Left lung (tissue), 10 donors: ENCODE data around the gene KLF13. TPM values are rescaled to one million over a fixed set of nuclear protein-coding genes. Genes with fewer than 3 reads are reported as not detected.

ENCODE experiments used
- ATAC-seq: fragments of 200-7000 bp; cut with Tn5 transposase; one replicate; pipeline ENCODE4 v1.9.1; 2020; ENCODE audit warnings: moderate library complexity
- DNase-seq, 4 donors: peaks; one replicate each; pipeline ENCODE4 v3.0.0-alpha.2; 2013 to 2020
- H3K27ac ChIP-seq, 2 donors: fragments of 200-600 bp; sonication (generic) in 1 of 2; one replicate each; pipeline versions ENCODE4 v1.5.0 to v1.8.0; 2020 to 2021
- H3K27me3 ChIP-seq, 2 donors: fragments of 200-600 bp; sonication (generic) in 1 of 2; one replicate each; pipeline versions ENCODE4 v1.5.0 to v1.8.0; 2020 to 2021
- H3K36me3 ChIP-seq, 2 donors: fragments of 200-600 bp; sonication (generic) in 1 of 2; one replicate each; pipeline versions ENCODE4 v1.5.0 to v1.8.0; 2020 to 2021
- H3K4me1 ChIP-seq, 2 donors: fragments of 200-600 bp; one replicate each; pipeline ENCODE4 v1.8.0; 2021
- H3K4me3 ChIP-seq, 2 donors: fragments of 200-600 bp; sonication (generic) in 1 of 2; one replicate each; pipeline versions ENCODE4 v1.5.0 to v1.8.0; 2020 to 2021; ENCODE audit warnings: mild to moderate bottlenecking in 1 of 2
- H3K9me3 ChIP-seq, 2 donors: fragments of 200-600 bp; sonication (generic) in 1 of 2; one replicate each; pipeline versions ENCODE4 v1.5.0 to v1.8.0; 2020 to 2021
- intact Hi-C, 2 donors: fragments of 100-400 bp; cut with DNase I; formaldehyde crosslinking; loops; one replicate each; pipeline versions ENCODE4 v1.11.2 to v1.14.2; 2022
- polyA plus RNA-seq, 6 donors: library from polyadenylated mRNA; unstranded; fragments of 120-200 nt; gene quantifications; one replicate each; pipeline ENCODE4 v1.2.1, GENCODE V29; 2013; ENCODE audit not compliant: insufficient read length in 6 of 6
- total RNA-seq, 2 donors: library from RNA; stranded (reverse); fragmentation: NEBNext Ultra II Directional; extraction: Animal tissue kit (Norgen Biotek cat#: 25700); gene quantifications; one replicate each; pipeline ENCODE4 v1.2.1, GENCODE V29; 2021
- TF ChIP-seq, protein P1 (sequence below), 2 donors: fragments of 200-600 bp; sonication (generic) in 1 of 2; IDR thresholded peaks; one replicate each; pipeline versions ENCODE4 v1.5.0 to v1.8.0; 2021; ENCODE audit warnings: antibody characterized with exemption in 2 of 2
- donor health status: DM: no; HTN: yes; CAD: no.
- donor health status: DM: no; HTN: no; CAD: no.

The KLF13 gene
- total and polyA plus RNA-seq, 8 donors = 44.7 to 116 (median 61.4) TPM

GRCh38 chr15:31302778-31303725, 23.6 kb upstream of the KLF13 start:
- intact Hi-C loops = no loop called here
- H3K36me3 ChIP-seq = no peaks in the 10 kb centered on the region
- peak; percentile 59 for ATAC-seq

GRCh38 chr15:31303726-31304648, 22.6 kb upstream of the KLF13 start:
- Histone ChIP-seq H3K4me3 (no peak overlapping the region), H3K4me1 (peaks cover 0 to 19% of the 10 kb centered on the region in 2 donors), H3K27ac (no peak overlapping the region), H3K27me3 (peaks cover 0 to 12% of the 10 kb centered on the region in 2 donors), H3K9me3 (no peaks in the 10 kb centered on the region), H3K36me3 (no peaks in the 10 kb centered on the region)
- DNase-seq = no peak
- TF ChIP-seq, protein P1, sequence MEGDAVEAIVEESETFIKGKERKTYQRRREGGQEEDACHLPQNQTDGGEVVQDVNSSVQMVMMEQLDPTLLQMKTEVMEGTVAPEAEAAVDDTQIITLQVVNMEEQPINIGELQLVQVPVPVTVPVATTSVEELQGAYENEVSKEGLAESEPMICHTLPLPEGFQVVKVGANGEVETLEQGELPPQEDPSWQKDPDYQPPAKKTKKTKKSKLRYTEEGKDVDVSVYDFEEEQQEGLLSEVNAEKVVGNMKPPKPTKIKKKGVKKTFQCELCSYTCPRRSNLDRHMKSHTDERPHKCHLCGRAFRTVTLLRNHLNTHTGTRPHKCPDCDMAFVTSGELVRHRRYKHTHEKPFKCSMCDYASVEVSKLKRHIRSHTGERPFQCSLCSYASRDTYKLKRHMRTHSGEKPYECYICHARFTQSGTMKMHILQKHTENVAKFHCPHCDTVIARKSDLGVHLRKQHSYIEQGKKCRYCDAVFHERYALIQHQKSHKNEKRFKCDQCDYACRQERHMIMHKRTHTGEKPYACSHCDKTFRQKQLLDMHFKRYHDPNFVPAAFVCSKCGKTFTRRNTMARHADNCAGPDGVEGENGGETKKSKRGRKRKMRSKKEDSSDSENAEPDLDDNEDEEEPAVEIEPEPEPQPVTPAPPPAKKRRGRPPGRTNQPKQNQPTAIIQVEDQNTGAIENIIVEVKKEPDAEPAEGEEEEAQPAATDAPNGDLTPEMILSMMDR (IDR thresholded peaks at IDR 0.05) = no peak
- ATAC-seq = peak; percentile 16
- intact Hi-C loops = no loop called here

More at GRCh38 chr15:31302778-31303725, 23.6 kb upstream of the KLF13 start:
- H3K9me3 ChIP-seq = no peaks in the 10 kb centered on the region
- H3K4me3 ChIP-seq = no peak overlapping the region
- peaks cover 0 to 12% of the 10 kb centered on the region in 2 donors for H3K27me3 ChIP-seq
- TF ChIP-seq, protein P1 (IDR thresholded peaks at IDR 0.05) = no peak
- H3K27ac ChIP-seq = no peak overlapping the region
- peaks cover 0 to 19% of the 10 kb centered on the region in 2 donors for H3K4me1 ChIP-seq
- DNase-seq = peak in 1 of 4 donors; percentile 86

GRCh38 chr15:31304751-31305365, 21.8 kb upstream of the KLF13 start:
- intact Hi-C loops = no loop called here
- peaks cover 0 to 19% of the 10 kb centered on the region in 2 donors for H3K4me1 ChIP-seq
- no peak for DNase-seq

GRCh38 chr15:31305375-31305774, 21.3 kb upstream of the KLF13 start:
- ATAC-seq = no peak
- H3K4me3 ChIP-seq = no peak overlapping the region
- H3K36me3 ChIP-seq = no peaks in the 10 kb centered on the region
- H3K27me3 ChIP-seq = peaks cover 0 to 12% of the 10 kb centered on the region in 2 donors
- no peak for DNase-seq
- TF ChIP-seq, protein P1 (IDR thresholded peaks at IDR 0.05) = no peak
- intact Hi-C loops = no loop called here
- no peak overlapping the region for H3K27ac ChIP-seq
- no peaks in the 10 kb centered on the region for H3K9me3 ChIP-seq
- H3K4me1 ChIP-seq = peaks cover 0 to 19% of the 10 kb centered on the region in 2 donors

More at GRCh38 chr15:31304751-31305365, 21.8 kb upstream of the KLF13 start:
- no peaks in the 10 kb centered on the region for H3K36me3 ChIP-seq
- no peak overlapping the region for H3K4me3 ChIP-seq
- H3K27me3 ChIP-seq = peaks cover 0 to 12% of the 10 kb centered on the region in 2 donors
- TF ChIP-seq, protein P1 (IDR thresholded peaks at IDR 0.05) = no peak
- no peak for ATAC-seq
- no peak overlapping the region for H3K27ac ChIP-seq
- no peaks in the 10 kb centered on the region for H3K9me3 ChIP-seq
